Activated CD4-positive, CD25-positive, alpha-beta regulatory T cell treated with anti-CD3 and anti-CD28 coated beads, Interleukin-2, amount 50 U/mL, for 24 hours (primary cell): ENCODE data around the gene PHF13.

Experiments used
- ATAC-seq, 2 donors: fragments of 150-1000 bp; cut with Tn5 transposase; one replicate each; pipeline ENCODE4 v1.10.0; 2021; ENCODE audit warnings: mild to moderate bottlenecking in 1 of 2, moderate library complexity in 1 of 2

Gene PHF13

GRCh38 chr1:6613361-6614018 lies at the start of gene PHF13:
Gene PHF13 (plus strand): TSS chr1:6613731. CDS start chr1:6614067, 336 bp downstream.
- ATAC-seq: peak; percentile 97 to 98

GRCh38 chr1:6569033-6569432 lies 44.5 kb upstream of the PHF13 start:
- no peak for ATAC-seq

- ATAC-seq: no peak
Measured at GRCh38 chr1:6570100-6570499, 43.4 kb upstream of the PHF13 start.

GRCh38 chr1:6570987-6571386 lies 42.5 kb upstream of the PHF13 start:
- no peak for ATAC-seq

GRCh38 chr1:6572653-6573383 lies 40.7 kb upstream of the PHF13 start:
- ATAC-seq: no peak

GRCh38 chr1:6574025-6574620 lies 39.4 kb upstream of the PHF13 start:
- ATAC-seq: no peak

- ATAC-seq: no peak
Measured at GRCh38 chr1:6574818-6575217, 38.7 kb upstream of the PHF13 start.

GRCh38 chr1:6577831-6578525 lies 35.6 kb upstream of the PHF13 start:
- ATAC-seq: no peak

- no peak for ATAC-seq
Measured at GRCh38 chr1:6578624-6579373, 34.7 kb upstream of the PHF13 start.

- peak; percentile 99 for ATAC-seq
Measured at GRCh38 chr1:6579374-6580118, 34.0 kb upstream of the PHF13 start, which contains the start of gene ZBTB48. Gene ZBTB48 (plus strand): TSS chr1:6579994. CDS start chr1:6580610, 616 bp downstream.

GRCh38 chr1:6580119-6580592 lies 33.4 kb upstream of the PHF13 start:
- peak in 1 of 2 donors; percentile 1 for ATAC-seq

GRCh38 chr1:6580593-6581409 lies 32.7 kb upstream of the PHF13 start:
- no peak for ATAC-seq

GRCh38 chr1:6581561-6582305 lies 31.8 kb upstream of the PHF13 start:
- ATAC-seq: no peak

GRCh38 chr1:6582370-6582769 lies 31.2 kb upstream of the PHF13 start:
- no peak for ATAC-seq

- ATAC-seq: no peak
Measured at GRCh38 chr1:6584126-6585080, 29.1 kb upstream of the PHF13 start.

- ATAC-seq: no peak
Measured at GRCh38 chr1:6585081-6585722, 28.3 kb upstream of the PHF13 start.

- no peak for ATAC-seq
Measured at GRCh38 chr1:6585841-6586240, 27.7 kb upstream of the PHF13 start.

- no peak for ATAC-seq
Measured at GRCh38 chr1:6586404-6586816, 27.1 kb upstream of the PHF13 start.
